Neuronal stem cell (in vitro differentiated cells): Measurements from ENCODE around the gene FJX1.

Source experiments
- DNase-seq: peaks from one replicate; pipeline ENCODE4 v3.0.0-alpha.2; 2013; ENCODE audit warnings: low spot score
- H2AFZ ChIP-seq: one replicate; pipeline ENCODE4 v1.6.1; 2013; ENCODE audit warnings: mild to moderate bottlenecking, low read length, inconsistent platforms
- H2AK5ac ChIP-seq: 2 replicates; pipeline ENCODE4 v1.6.1; 2013; ENCODE audit warnings: low read depth, mild to moderate bottlenecking, inconsistent platforms, low read length, moderate library complexity, mixed read lengths
- H2BK120ac ChIP-seq: 2 replicates; pipeline ENCODE4 v1.6.1; 2013; ENCODE audit warnings: low read depth, mild to moderate bottlenecking, inconsistent platforms, low read length, moderate library complexity, mixed read lengths
- H2BK12ac ChIP-seq: one replicate; pipeline ENCODE4 v1.6.1; 2013; ENCODE audit warnings: low read length, inconsistent platforms
- H2BK15ac ChIP-seq: 2 replicates; pipeline ENCODE4 v1.6.1; 2013; ENCODE audit warnings: mild to moderate bottlenecking, low read length, inconsistent platforms, mixed read lengths
- H2BK5ac ChIP-seq: one replicate; pipeline ENCODE4 v1.6.1; 2013; ENCODE audit warnings: inconsistent platforms, mild to moderate bottlenecking, low read length, moderate library complexity
- H3K14ac ChIP-seq: one replicate; pipeline ENCODE4 v1.6.1; 2013; ENCODE audit warnings: low read length, inconsistent platforms
- H3K18ac ChIP-seq: 2 replicates; pipeline ENCODE4 v1.6.1; 2013; ENCODE audit warnings: low read length, inconsistent platforms
- H3K23ac ChIP-seq: 2 replicates; pipeline ENCODE4 v1.6.1; 2013; ENCODE audit warnings: low read depth, mild to moderate bottlenecking, mixed read lengths, low read length, inconsistent platforms; ENCODE audit not compliant: poor library complexity
- H3K27ac ChIP-seq: replicated peaks from 3 replicates; pipeline ENCODE4 v1.5.1; 2013; ENCODE audit warnings: low read length, inconsistent platforms
- H3K27me3 ChIP-seq, 3 experiments: 2 replicates each; pipeline ENCODE4 v1.6.1; 2013; ENCODE audit warnings: low read length in 3 of 3, mild to moderate bottlenecking in 2 of 3, inconsistent platforms in 1 of 3, low read depth in 1 of 3, mixed read lengths in 1 of 3, moderate library complexity in 1 of 3; ENCODE audit not compliant: control insufficient read depth in 3 of 3, insufficient read depth in 3 of 3
- H3K36me3 ChIP-seq, 2 donors: replicated peaks in 1 of 2; 2 replicates each; pipeline ENCODE4 v1.6.1; 2013; ENCODE audit warnings: low read length in 2 of 2; ENCODE audit not compliant: control insufficient read depth in 2 of 2, insufficient read depth in 2 of 2
- H3K4ac ChIP-seq: 2 replicates; pipeline ENCODE4 v1.6.1; 2013; ENCODE audit warnings: inconsistent platforms, mild to moderate bottlenecking, low read length, moderate library complexity
- H3K4me1 ChIP-seq, 2 donors: 1 replicate in 1 of 2; 2 replicates in 1 of 2; pipeline ENCODE4 v1.6.1; 2013; ENCODE audit warnings: low read length in 2 of 2, low read depth in 1 of 2; ENCODE audit not compliant: control insufficient read depth in 2 of 2, insufficient read depth in 1 of 2
- H3K4me2 ChIP-seq: one replicate; pipeline ENCODE4 v1.6.1; 2013; ENCODE audit warnings: mild to moderate bottlenecking, low read length, inconsistent platforms; ENCODE audit not compliant: insufficient read depth, poor library complexity, severe bottlenecking
- H3K4me3 ChIP-seq, 2 donors: 2 replicates each; pipeline ENCODE4 v1.5.1; 2013; ENCODE audit warnings: low read length in 2 of 2, mild to moderate bottlenecking in 2 of 2, inconsistent platforms in 1 of 2, moderate library complexity in 1 of 2
- H3K79me1 ChIP-seq: one replicate; pipeline ENCODE4 v1.6.1; 2013; ENCODE audit warnings: low read depth, mild to moderate bottlenecking, inconsistent platforms, low read length, moderate library complexity
- H3K9ac ChIP-seq: one replicate; pipeline ENCODE4 v1.6.1; 2013; ENCODE audit warnings: mild to moderate bottlenecking, low read depth, low read length, inconsistent platforms; ENCODE audit not compliant: poor library complexity
- H3K9me3 ChIP-seq, 2 donors: replicated peaks in 1 of 2; 2 replicates each; pipeline versions ENCODE3 to v1.6.1; 2013; ENCODE audit warnings: low read length in 2 of 2, mild to moderate bottlenecking in 2 of 2, inconsistent platforms in 1 of 2, low read depth in 1 of 2, mixed read lengths in 1 of 2, moderate library complexity in 1 of 2; ENCODE audit not compliant: control insufficient read depth in 2 of 2, insufficient read depth in 1 of 2
- H4K8ac ChIP-seq: one replicate; pipeline ENCODE4 v1.6.1; 2013; ENCODE audit warnings: low read depth, mild to moderate bottlenecking, inconsistent platforms, low read length, moderate library complexity
- H4K91ac ChIP-seq: one replicate; pipeline ENCODE4 v1.6.1; 2013; ENCODE audit warnings: low read length, low read depth, mild to moderate bottlenecking, inconsistent platforms; ENCODE audit not compliant: poor library complexity
- WGBS, 2 donors: extraction: QIAGEN DNeasy Blood & Tissue Kit; methylation state at CpG; one replicate each; pipeline ENCODE4 v1.1.7; 2013; ENCODE audit warnings: missing lambda C conversion rate in 2 of 2, mixed read lengths in 1 of 2; ENCODE audit not compliant: insufficient read length in 2 of 2, insufficient replicate concordance in 1 of 2; ENCODE audit errors: extremely low coverage in 2 of 2; 5-methylcytosine and 5-hydroxymethylcytosine counted together

The FJX1 gene

DNA sequence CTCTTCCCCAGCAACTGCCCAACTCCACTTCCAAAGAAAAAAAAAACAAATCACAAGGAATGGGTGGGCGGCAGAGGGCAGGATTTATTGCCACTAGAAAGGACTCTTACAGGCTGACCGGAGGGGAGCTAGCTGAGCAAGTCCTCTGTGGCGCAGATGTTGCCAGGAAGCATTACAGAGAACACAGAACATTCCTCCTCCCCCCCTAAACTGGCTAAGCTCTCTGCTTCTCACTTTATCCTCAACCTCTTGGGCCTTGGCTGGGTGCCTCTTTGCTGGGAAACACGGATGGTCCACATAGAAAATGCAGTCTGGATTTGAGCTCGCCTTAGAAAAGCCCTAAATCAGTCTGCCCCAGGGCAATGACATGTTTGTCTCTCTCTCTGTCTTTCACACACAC, 12.6 kb upstream of the FJX1 start:
- no peaks in the 10 kb centered on the region for H3K36me3 ChIP-seq
- H3K4me3 ChIP-seq, result no peak overlapping the region
- no peak overlapping the region for H4K8ac ChIP-seq
- H4K91ac ChIP-seq, result no peak overlapping the region
- H3K27me3 ChIP-seq, result peaks cover 0 to 13% (median 0%) of the 10 kb centered on the region in 3 experiments
- H3K18ac ChIP-seq, result peak overlapping the region; percentile 24
- no peak overlapping the region for H3K27ac ChIP-seq
- WGBS, 2 donors, result no CpG with 5 or more reads among the region's 5 CpGs
- no peak overlapping the region for H3K9ac ChIP-seq
- no peak overlapping the region for H2AK5ac ChIP-seq
- no peaks in the 10 kb centered on the region for H3K9me3 ChIP-seq
- no peaks in the 10 kb centered on the region for H3K79me1 ChIP-seq
- no peak overlapping the region for H2AFZ ChIP-seq
- no peak overlapping the region for H2BK5ac ChIP-seq
- no peak overlapping the region for H3K4ac ChIP-seq
- no peak overlapping the region for H2BK15ac ChIP-seq
- peaks cover 0 to 10% of the 10 kb centered on the region in 2 donors for H3K4me1 ChIP-seq
- H3K4me2 ChIP-seq, result no peak overlapping the region
- H3K23ac ChIP-seq, result no peak overlapping the region
- H2BK12ac ChIP-seq, result no peak overlapping the region
- H3K14ac ChIP-seq, result no peak overlapping the region
- no peak overlapping the region for H2BK120ac ChIP-seq
- no peak for DNase-seq

DNA sequence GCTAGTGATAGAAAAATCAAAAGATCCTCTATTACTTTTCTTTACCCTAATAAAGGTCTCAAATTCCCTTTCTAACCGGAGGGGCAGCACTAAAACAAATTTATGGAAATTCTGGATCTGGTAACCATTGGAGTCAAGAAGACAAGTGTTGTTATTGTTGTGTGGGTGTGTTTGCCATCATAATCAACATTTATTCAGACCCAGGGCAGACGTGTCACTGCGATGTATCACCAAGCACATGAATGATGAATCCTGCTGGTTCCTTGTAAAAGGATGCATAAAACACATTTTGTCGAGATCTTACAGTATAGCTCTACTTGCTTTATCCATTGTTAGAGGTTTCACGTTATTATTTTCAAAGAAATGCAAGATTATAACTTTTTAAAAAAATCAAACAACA, 12.1 kb upstream of the FJX1 start:
- Histone ChIP-seq H3K18ac (no peak overlapping the region), H3K36me3 (no peaks in the 10 kb centered on the region), H3K27me3 (peaks cover 0 to 16% (median 0%) of the 10 kb centered on the region in 3 experiments), H2BK5ac (no peak overlapping the region), H3K9ac (no peak overlapping the region), H2BK12ac (no peak overlapping the region), H3K4me2 (no peak overlapping the region), H2BK15ac (no peak overlapping the region), H3K4me1 (peaks cover 0 to 10% of the 10 kb centered on the region in 2 donors), H2AK5ac (no peak overlapping the region), H2AFZ (no peak overlapping the region), H3K4me3 (no peak overlapping the region), H3K79me1 (no peaks in the 10 kb centered on the region), H3K23ac (no peak overlapping the region), H3K9me3 (no peaks in the 10 kb centered on the region), H2BK120ac (no peak overlapping the region), H4K91ac (no peak overlapping the region), H3K27ac (no peak overlapping the region), H3K4ac (no peak overlapping the region), H4K8ac (no peak overlapping the region), H3K14ac (no peak overlapping the region)
- no CpG with 5 or more reads among the region's 5 CpGs for WGBS, 2 donors
- no peak for DNase-seq

DNA sequence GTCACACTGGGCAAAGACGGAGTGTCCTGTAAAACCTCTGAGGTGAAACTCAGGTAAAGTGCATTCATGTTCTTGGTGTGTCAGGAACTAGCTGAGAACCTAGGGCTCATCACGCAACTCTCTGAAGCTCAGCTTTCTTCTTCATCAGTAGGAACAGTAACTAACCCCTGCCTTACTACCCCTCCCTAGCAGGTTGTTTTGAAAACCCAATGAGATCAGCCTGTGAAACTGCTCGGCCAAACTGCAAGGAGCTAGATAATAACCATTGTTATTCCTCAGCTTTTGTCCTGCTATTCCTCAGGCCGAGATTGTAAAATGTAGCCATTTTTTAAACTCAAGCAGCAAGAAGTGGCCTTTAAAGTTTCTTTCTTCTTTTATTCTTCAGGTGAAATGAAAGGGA, 9.8 kb upstream of the FJX1 start:
- no peak overlapping the region for H3K4me3 ChIP-seq
- no peak overlapping the region for H4K91ac ChIP-seq
- H2BK12ac ChIP-seq, result no peak overlapping the region
- H3K27ac ChIP-seq, result no peak overlapping the region
- H2BK15ac ChIP-seq, result no peak overlapping the region
- no peak for DNase-seq
- H2AFZ ChIP-seq, result no peak overlapping the region
- no peak overlapping the region for H3K18ac ChIP-seq
- H3K36me3 ChIP-seq, result no peaks in the 10 kb centered on the region
- peaks cover 0 to 10% of the 10 kb centered on the region in 2 donors for H3K4me1 ChIP-seq
- no CpG with 5 or more reads among the region's 4 CpGs for WGBS, 2 donors
- H3K4me2 ChIP-seq, result no peak overlapping the region
- no peak overlapping the region for H3K4ac ChIP-seq
- H3K27me3 ChIP-seq, result peaks cover 0 to 16% (median 0%) of the 10 kb centered on the region in 3 experiments
- H2AK5ac ChIP-seq, result no peak overlapping the region
- no peak overlapping the region for H2BK5ac ChIP-seq
- no peak overlapping the region for H3K9ac ChIP-seq
- H3K9me3 ChIP-seq, result no peaks in the 10 kb centered on the region
- H3K14ac ChIP-seq, result no peak overlapping the region
- no peaks in the 10 kb centered on the region for H3K79me1 ChIP-seq
- no peak overlapping the region for H2BK120ac ChIP-seq
- no peak overlapping the region for H3K23ac ChIP-seq
- H4K8ac ChIP-seq, result no peak overlapping the region

DNA sequence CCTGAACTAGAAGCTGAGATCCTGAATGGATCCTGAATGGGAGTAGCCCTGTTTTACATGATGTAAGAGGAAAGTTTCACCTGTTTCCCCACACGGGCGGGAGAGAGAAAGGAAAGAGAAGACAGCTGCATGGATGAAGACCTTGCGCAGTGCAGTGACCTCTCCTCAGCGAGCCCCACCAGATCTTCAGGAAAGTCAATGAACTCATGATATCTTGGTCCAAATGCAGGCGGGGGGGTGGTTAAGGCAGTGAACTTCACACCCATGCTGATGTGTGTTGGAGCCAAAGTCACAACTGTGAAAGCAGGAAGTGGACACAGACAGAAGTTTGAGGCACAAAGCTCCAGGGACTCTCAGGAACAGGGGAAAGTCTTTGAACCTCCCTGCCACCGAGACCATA, 8.6 kb upstream of the FJX1 start:
- H3K27me3 ChIP-seq, result peaks cover 0 to 16% (median 0%) of the 10 kb centered on the region in 3 experiments
- no peaks in the 10 kb centered on the region for H3K79me1 ChIP-seq
- no peak overlapping the region for H2AK5ac ChIP-seq
- H3K4ac ChIP-seq, result no peak overlapping the region
- H2BK12ac ChIP-seq, result no peak overlapping the region
- no peak overlapping the region for H3K23ac ChIP-seq
- H4K8ac ChIP-seq, result no peak overlapping the region
- H2BK5ac ChIP-seq, result no peak overlapping the region
- H4K91ac ChIP-seq, result no peak overlapping the region
- H3K14ac ChIP-seq, result no peak overlapping the region
- H3K18ac ChIP-seq, result no peak overlapping the region
- no peak overlapping the region for H3K4me3 ChIP-seq
- H3K4me1 ChIP-seq, result peaks cover 0 to 10% of the 10 kb centered on the region in 2 donors
- no peak for DNase-seq
- no peak overlapping the region for H3K27ac ChIP-seq
- no peak overlapping the region for H3K4me2 ChIP-seq
- no peaks in the 10 kb centered on the region for H3K36me3 ChIP-seq
- H2AFZ ChIP-seq, result no peak overlapping the region
- H3K9ac ChIP-seq, result no peak overlapping the region
- no peaks in the 10 kb centered on the region for H3K9me3 ChIP-seq
- no peak overlapping the region for H2BK15ac ChIP-seq
- no peak overlapping the region for H2BK120ac ChIP-seq
- WGBS, 2 donors, result no CpG with 5 or more reads among the region's 6 CpGs
